B cell (primary cell): ENCODE data around the gene SALL3. TPM values are rescaled to one million over a fixed set of nuclear protein-coding genes. Genes with fewer than 3 reads are reported as not detected.

Experiments used
- ATAC-seq: fragments of 200-7000 bp; cut with Tn5 transposase; one replicate; pipeline ENCODE4 v1.10.0; 2021; ENCODE audit warnings: low read depth, mild to moderate bottlenecking, moderate number of reproducible peaks, moderate library complexity
- CTCF ChIA-PET: fragments of 350-600 bp; sonication (Branson Sonifier 250); formaldehyde crosslinking; loops from one replicate; lab custom pipeline; 2021; ENCODE audit warnings: antibody characterized with exemption, inconsistent platforms; lab: Charles Lee
- POLR2A ChIA-PET: fragments of 350-600 bp; sonication (Branson Sonifier 250); formaldehyde crosslinking; loops from one replicate; lab custom pipeline; 2021; ENCODE audit warnings: antibody characterized with exemption; lab: Charles Lee
- DNase-seq: peaks from one replicate; pipeline ENCODE4 v3.0.0; 2013
- H2AFZ ChIP-seq: 2 replicates; pipeline ENCODE4 v1.6.1; 2012; ENCODE audit warnings: mild to moderate bottlenecking, low read depth, low read length; ENCODE audit not compliant: insufficient read depth, poor library complexity, severe bottlenecking
- H3K27ac ChIP-seq, 2 donors: 1 replicate in 1 of 2; 2 replicates in 1 of 2; pipeline ENCODE4 v1.5.1; 2012 to 2013; ENCODE audit warnings: low read length in 2 of 2, mild to moderate bottlenecking in 2 of 2, moderate library complexity in 1 of 2
- H3K27me3 ChIP-seq, 4 experiments: fragments of 200-600 bp in 1 of 4; sonication (generic) in 1 of 4; replicated peaks in 1 of 4; 1 replicate in 2 of 4; 2 replicates in 2 of 4; pipeline versions ENCODE4 v1.6.1 to v1.7.0; 2013 to 2016; ENCODE audit warnings: low read length in 3 of 4, mild to moderate bottlenecking in 2 of 4, mixed read lengths in 1 of 4, moderate library complexity in 1 of 4; ENCODE audit not compliant: insufficient read depth in 4 of 4, control insufficient read depth in 3 of 4; ENCODE audit errors: control extremely low read depth in 1 of 4
- H3K36me3 ChIP-seq, 2 experiments: replicated peaks in 1 of 2; 1 replicate in 1 of 2; 2 replicates in 1 of 2; pipeline versions ENCODE4 v1.6.1 to v1.7.1; 2013; ENCODE audit warnings: low read length in 1 of 2; ENCODE audit not compliant: insufficient read depth in 2 of 2, control insufficient read depth in 1 of 2; ENCODE audit errors: control extremely low read depth in 1 of 2, extremely low read depth in 1 of 2
- H3K4me1 ChIP-seq, 2 donors: fragments of 200-600 bp in 1 of 2; sonication (generic) in 1 of 2; 1 replicate in 1 of 2; 2 replicates in 1 of 2; pipeline versions ENCODE4 v1.5.1 to v1.6.1; 2013 to 2017; ENCODE audit warnings: low read length in 2 of 2; ENCODE audit not compliant: control insufficient read depth in 2 of 2, insufficient read depth in 2 of 2
- H3K4me2 ChIP-seq: replicated peaks from 2 replicates; pipeline ENCODE3; 2012; ENCODE audit warnings: mild to moderate bottlenecking, low read depth, low read length; ENCODE audit not compliant: poor library complexity, severe bottlenecking
- H3K4me3 ChIP-seq, 5 experiments: fragments of 200-600 bp in 1 of 5; sonication (generic) in 1 of 5; 1 replicate in 3 of 5; 2 replicates in 2 of 5; pipeline versions ENCODE4 v1.5.1 to v1.7.0; 2011 to 2016; ENCODE audit warnings: low read length in 4 of 5, mild to moderate bottlenecking in 4 of 5, low read depth in 2 of 5, control low read depth in 1 of 5, moderate library complexity in 1 of 5; ENCODE audit not compliant: insufficient read depth in 1 of 5; ENCODE audit errors: control extremely low read depth in 1 of 5, extremely low read depth in 1 of 5
- H3K79me2 ChIP-seq: fragments of 200-600 bp; sonication (generic); one replicate; pipeline ENCODE4 v1.6.0; 2016; ENCODE audit warnings: low read length; ENCODE audit not compliant: control insufficient read depth, insufficient read depth
- H3K9ac ChIP-seq: fragments of 200-600 bp; sonication (generic); 2 replicates; pipeline ENCODE4 v1.6.1; 2017; ENCODE audit warnings: mild to moderate bottlenecking, low read length, moderate library complexity
- H3K9me3 ChIP-seq, 3 donors: one replicate each; pipeline versions ENCODE4 v1.6.1 to v1.7.1; 2013; ENCODE audit warnings: low read length in 2 of 3; ENCODE audit not compliant: control insufficient read depth in 2 of 3, insufficient read depth in 1 of 3; ENCODE audit errors: control extremely low read depth in 1 of 3
- H4K20me1 ChIP-seq: 2 replicates; pipeline ENCODE4 v1.6.0; 2012; ENCODE audit warnings: mild to moderate bottlenecking, low read length; ENCODE audit not compliant: insufficient read depth, control insufficient read depth, poor library complexity, severe bottlenecking
- H3K27ac Mint-ChIP-seq: one replicate; pipeline ENCODE4 v1.8.0; 2021; ENCODE audit warnings: mixed read lengths
- H3K27me3 Mint-ChIP-seq: one replicate; pipeline ENCODE4 v1.8.0; 2021; ENCODE audit warnings: mixed read lengths
- H3K4me1 Mint-ChIP-seq: one replicate; pipeline ENCODE4 v1.8.0; 2021; ENCODE audit warnings: mixed read lengths
- H3K4me3 Mint-ChIP-seq: one replicate; pipeline ENCODE4 v1.8.0; 2021; ENCODE audit warnings: mixed read lengths
- H3K9me3 Mint-ChIP-seq: one replicate; pipeline ENCODE4 v1.8.0; 2022; ENCODE audit warnings: mixed read lengths; ENCODE audit not compliant: insufficient read depth
- CTCF ChIP-seq: fragments of 200-600 bp; IDR thresholded peaks from one replicate; pipeline ENCODE4 v1.8.0; 2022; ENCODE audit warnings: antibody characterized with exemption, mild to moderate bottlenecking
- EZH2 ChIP-seq: IDR thresholded peaks from 2 replicates; pipeline ENCODE4 v1.6.1; 2012; ENCODE audit warnings: borderline replicate concordance, low read depth, mild to moderate bottlenecking, moderate library complexity, low read length; ENCODE audit not compliant: insufficient read depth, poor library complexity, severe bottlenecking
- WGBS: methylation state at CpG from one replicate; pipeline ENCODE4 v1.1.5; 2013; ENCODE audit warnings: missing lambda C conversion rate; ENCODE audit not compliant: insufficient coverage; 5-methylcytosine and 5-hydroxymethylcytosine counted together
- intact Hi-C: fragments of 100-400 bp; cut with micrococcal nuclease; formaldehyde crosslinking; loops from one replicate; pipeline ENCODE4 v1.10.0; 2022
- polyA plus RNA-seq: library from polyadenylated mRNA; depleted of rRNA; stranded (reverse); fragments of >200 nt; gene quantifications from 2 replicates; pipeline ENCODE4 v1.2.3, GENCODE V29; 2012
- total RNA-seq, 2 donors: library from RNA; stranded (reverse); fragments of 120-200 nt in 1 of 2; gene quantifications; 1 replicate in 1 of 2; 2 replicates in 1 of 2; pipeline versions ENCODE4 v1.2.3 to v1.2.4, GENCODE V29; 2013 to 2022

SALL3 gene
- total and polyA plus RNA-seq, 2 donors (not counting 1 experiment from before 2014, with no cell fraction given): not detected

DNA sequence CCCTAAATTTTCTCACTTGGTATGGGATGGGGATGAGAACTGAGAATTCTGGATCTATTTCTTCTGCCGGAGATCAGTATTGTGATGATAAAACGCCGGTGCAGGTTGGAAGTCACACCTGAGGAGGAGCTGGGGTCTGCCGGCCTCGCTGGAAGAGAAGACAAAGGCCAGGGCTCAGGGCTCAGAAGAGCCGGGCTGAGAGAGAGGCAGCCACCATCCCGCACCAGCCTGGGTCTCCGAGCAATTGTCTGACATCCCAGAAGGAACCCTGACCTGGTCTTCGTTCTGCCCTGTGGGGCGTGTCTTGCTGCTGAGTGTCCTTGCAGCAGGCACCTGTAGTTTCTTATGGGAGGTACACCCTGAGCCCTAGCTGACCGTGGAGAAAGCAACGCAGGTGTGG lies 31.4 kb upstream of the SALL3 start:
- Histone ChIP-seq H3K4me3 (no peak overlapping the region), H3K36me3 (no peaks in the 10 kb centered on the region), H2AFZ (no peak overlapping the region), H3K9ac (no peak overlapping the region), H4K20me1 (no peaks in the 10 kb centered on the region), H3K4me1 (no peaks in the 10 kb centered on the region), H3K4me2 (no peak overlapping the region), H3K27ac (no peak overlapping the region), H3K27me3 (no peaks in the 10 kb centered on the region), H3K9me3 (peaks cover 0 to 27% (median 2%) of the 10 kb centered on the region in 3 donors), H3K79me2 (no peaks in the 10 kb centered on the region)
- no peak overlapping the region for H3K27ac Mint-ChIP-seq
- DNase-seq (no peak), ATAC-seq (no peak)
- ChIA-PET CTCF (no interaction called here), POLR2A (no interaction called here)
- TF ChIP-seq EZH2 (no peak), CTCF (no peak)
- no peaks in the 10 kb centered on the region for H3K4me1 Mint-ChIP-seq
- intact Hi-C loops: no loop called here
- 59% methylated on average over 12 of the region's 12 CpGs for WGBS
- no peak overlapping the region for H3K4me3 Mint-ChIP-seq
- H3K9me3 Mint-ChIP-seq: peaks cover 3% of the 10 kb centered on the region
- H3K27me3 Mint-ChIP-seq: peaks cover 8% of the 10 kb centered on the region

GRCh38 chr18:78948707-78949106 lies 30.9 kb upstream of the SALL3 start:
- no peak overlapping the region for H3K27ac ChIP-seq
- 88% methylated on average over 12 of the region's 13 CpGs for WGBS
- no peak overlapping the region for H3K4me2 ChIP-seq
- peaks cover 0 to 27% (median 2%) of the 10 kb centered on the region in 3 donors for H3K9me3 ChIP-seq
- TF ChIP-seq CTCF: no peak
- no peak for TF ChIP-seq EZH2
- ChIA-PET POLR2A (no interaction called here), CTCF (no interaction called here)
- no peak overlapping the region for H3K4me3 ChIP-seq
- H3K4me1 Mint-ChIP-seq: no peaks in the 10 kb centered on the region
- H4K20me1 ChIP-seq: no peaks in the 10 kb centered on the region
- no peaks in the 10 kb centered on the region for H3K36me3 ChIP-seq
- H3K27ac Mint-ChIP-seq: no peak overlapping the region
- H3K79me2 ChIP-seq: no peaks in the 10 kb centered on the region
- H3K9ac ChIP-seq: no peak overlapping the region
- H3K27me3 Mint-ChIP-seq: peaks cover 8% of the 10 kb centered on the region
- no peak overlapping the region for H2AFZ ChIP-seq
- H3K4me1 ChIP-seq: no peaks in the 10 kb centered on the region
- ATAC-seq (no peak), DNase-seq (no peak)
- peaks cover 3% of the 10 kb centered on the region for H3K9me3 Mint-ChIP-seq
- H3K27me3 ChIP-seq: no peaks in the 10 kb centered on the region
- intact Hi-C loops: no loop called here
- no peak overlapping the region for H3K4me3 Mint-ChIP-seq
